GM23338 (cell line): ENCODE data around the gene SNAP91. TPM values are rescaled to one million over a fixed set of nuclear protein-coding genes. Genes with fewer than 3 reads are reported as not detected.

Experiments used
- ATAC-seq: fragments of 200-7000 bp; cut with Tn5 transposase; 3 replicates; pipeline ENCODE4 v1.9.1; 2020
- DNase-seq: peaks from one replicate; pipeline ENCODE4 v3.0.0-alpha.2; 2015; ENCODE audit warnings: low spot score
- H2AFZ ChIP-seq: fragments of 200-600 bp; sonication (generic); 2 replicates; pipeline ENCODE4 v1.8.0; 2016; ENCODE audit warnings: antibody characterized with exemption, mild to moderate bottlenecking, moderate library complexity
- H3F3A ChIP-seq: fragments of 200-600 bp; sonication (generic); replicated peaks from 2 replicates; pipeline ENCODE4 v1.8.0; 2017; ENCODE audit warnings: antibody characterized with exemption, mixed run types, low read depth
- H3K27ac ChIP-seq: fragments of 200-600 bp; sonication (generic); 2 replicates; pipeline ENCODE4 v1.6.1; 2016; ENCODE audit warnings: low read depth
- H3K27me3 ChIP-seq: fragments of 200-600 bp; sonication (generic); 2 replicates; pipeline ENCODE4 v1.8.0; 2016; ENCODE audit warnings: mild to moderate bottlenecking, mixed run types, moderate library complexity; ENCODE audit not compliant: insufficient read depth
- H3K36me3 ChIP-seq: fragments of 200-600 bp; sonication (generic); 2 replicates; pipeline ENCODE4 v1.8.0; 2016; ENCODE audit warnings: mild to moderate bottlenecking; ENCODE audit not compliant: insufficient read depth
- H3K4me1 ChIP-seq: fragments of 200-600 bp; sonication (generic); 2 replicates; pipeline ENCODE4 v1.8.0; 2016; ENCODE audit warnings: mild to moderate bottlenecking, moderate library complexity; ENCODE audit not compliant: insufficient read depth
- H3K4me2 ChIP-seq: fragments of 200-600 bp; sonication (generic); 2 replicates; pipeline ENCODE4 v1.7.1; 2017; ENCODE audit warnings: mixed run types
- H3K4me3 ChIP-seq: fragments of 200-600 bp; sonication (generic); 2 replicates; pipeline ENCODE4 v1.6.1; 2016; ENCODE audit warnings: mixed run types
- H3K79me2 ChIP-seq: fragments of 200-600 bp; sonication (generic); replicated peaks from 2 replicates; pipeline ENCODE4 v1.8.0; 2017; ENCODE audit warnings: mild to moderate bottlenecking; ENCODE audit not compliant: insufficient read depth
- H3K9me2 ChIP-seq: fragments of 200-600 bp; sonication (generic); 2 replicates; pipeline ENCODE4 v1.8.0; 2017; ENCODE audit not compliant: insufficient read depth
- H4K20me1 ChIP-seq: fragments of 200-600 bp; sonication (generic); replicated peaks from 2 replicates; pipeline ENCODE4 v1.8.0; 2017; ENCODE audit warnings: mild to moderate bottlenecking; ENCODE audit not compliant: insufficient read depth
- H3K27ac Mint-ChIP-seq: 2 replicates; pipeline ENCODE4 v1.8.0; 2020; ENCODE audit warnings: inconsistent platforms, mild to moderate bottlenecking, moderate library complexity, mixed read lengths
- H3K27me3 Mint-ChIP-seq: 3 replicates; pipeline ENCODE4 v1.8.0; 2022; ENCODE audit warnings: low read depth, mild to moderate bottlenecking, moderate library complexity, mixed read lengths, inconsistent platforms; ENCODE audit not compliant: insufficient read depth, poor library complexity
- H3K36me3 Mint-ChIP-seq: 3 replicates; pipeline ENCODE4 v1.8.0; 2021; ENCODE audit warnings: low read depth, mild to moderate bottlenecking, inconsistent platforms, moderate library complexity, mixed read lengths
- H3K4me1 Mint-ChIP-seq: 3 replicates; pipeline ENCODE4 v1.8.0; 2020; ENCODE audit warnings: mild to moderate bottlenecking, inconsistent platforms, mixed read lengths
- H3K4me3 Mint-ChIP-seq: 3 replicates; pipeline ENCODE4 v1.8.0; 2021; ENCODE audit warnings: moderate library complexity, mild to moderate bottlenecking, inconsistent platforms, mixed read lengths
- H3K9me3 Mint-ChIP-seq: 3 replicates; pipeline ENCODE4 v1.8.0; 2020; ENCODE audit warnings: moderate library complexity, mild to moderate bottlenecking, inconsistent platforms, mixed read lengths
- CREB1 ChIP-seq: fragments of 250-450 bp; sonication (Bioruptor Pico); IDR thresholded peaks from 2 replicates; pipeline ENCODE4 v1.5.0; 2020; ENCODE audit warnings: low read depth, mild to moderate bottlenecking, moderate library complexity
- ETS1 ChIP-seq: IDR thresholded peaks from 2 replicates; pipeline ENCODE4 v1.6.1; 2016; ENCODE audit warnings: antibody characterized with exemption
- EZH2 ChIP-seq: fragments of 200-600 bp; sonication (generic); IDR thresholded peaks from one replicate; pipeline ENCODE4 v1.8.0; 2017; ENCODE audit warnings: antibody characterized with exemption, mild to moderate bottlenecking, low read depth; ENCODE audit not compliant: unreplicated experiment
- EZH2phosphoT487 ChIP-seq: fragments of 200-600 bp; sonication (generic); IDR thresholded peaks from one replicate; pipeline ENCODE4 v1.8.1; 2018; ENCODE audit warnings: antibody characterized with exemption; ENCODE audit not compliant: unreplicated experiment
- JUNB ChIP-seq: IDR thresholded peaks from one replicate; pipeline ENCODE4 v1.6.1; 2016; ENCODE audit warnings: antibody characterized with exemption; ENCODE audit not compliant: unreplicated experiment
- NANOG ChIP-seq: IDR thresholded peaks from 2 replicates; pipeline ENCODE4 v1.6.1; 2016; ENCODE audit warnings: antibody characterized with exemption, borderline replicate concordance
- POLR2AphosphoS5 ChIP-seq: IDR thresholded peaks from 2 replicates; pipeline ENCODE4 v1.6.1; 2016; ENCODE audit warnings: antibody characterized with exemption, low read depth
- ZNF114 ChIP-seq: fragments of 250-450 bp; sonication (Bioruptor Pico); IDR thresholded peaks from 2 replicates; pipeline ENCODE4 v1.5.0; 2020; ENCODE audit warnings: mild to moderate bottlenecking, moderate library complexity
- ZNF331 ChIP-seq: fragments of 250-450 bp; sonication (Bioruptor Pico); IDR thresholded peaks from 2 replicates; pipeline ENCODE4 v1.5.0; 2020; ENCODE audit warnings: low read depth, mild to moderate bottlenecking, moderate library complexity
- polyA plus RNA-seq: library from polyadenylated mRNA; unstranded; fragments of >200 nt; fragmentation: Nextera tagmentation; extraction: Ambion mirVana; gene quantifications from 2 replicates; pipeline ENCODE4 v1.2.1, GENCODE V29; 2016
- total RNA-seq: library from RNA; depleted of rRNA; stranded (reverse); fragments of >200 nt; shearing (Covaris generic); gene quantifications from 2 replicates; pipeline ENCODE4 v1.2.3, GENCODE V29; 2014
- TF ChIP-seq, protein P1 (sequence below): IDR thresholded peaks from one replicate; pipeline ENCODE4 v1.6.1; 2018; ENCODE audit warnings: antibody characterized with exemption; ENCODE audit not compliant: unreplicated experiment
- TF ChIP-seq, protein P2 (sequence below): fragments of 250-450 bp; sonication (Bioruptor Pico); IDR thresholded peaks from 2 replicates; pipeline ENCODE4 v1.5.0; 2020; ENCODE audit warnings: mild to moderate bottlenecking, moderate library complexity

Gene SNAP91
- total and polyA plus RNA-seq, 2 experiments from 2014 or later = 0.83 to 1.2 TPM

DNA sequence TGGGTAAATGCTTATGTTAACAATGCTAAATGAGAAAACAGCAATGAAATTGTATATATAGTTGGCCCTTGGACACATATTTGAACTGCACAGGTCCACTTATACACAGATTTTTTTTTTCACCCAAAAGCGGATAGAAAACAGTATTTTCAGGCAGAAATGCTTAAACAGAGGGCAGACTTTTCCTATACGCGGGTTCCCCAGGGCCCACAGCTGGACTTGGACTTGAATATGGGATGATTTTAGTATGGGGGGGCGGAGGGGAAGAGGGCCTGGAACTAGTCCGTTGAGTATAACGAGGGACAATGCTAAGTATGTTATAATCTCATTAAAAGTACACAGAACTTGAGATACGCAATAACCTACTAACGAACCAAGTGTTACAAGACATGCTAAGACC lies 197.6 kb downstream of the SNAP91 start:
- Histone ChIP-seq H3K36me3 (no peaks in the 10 kb centered on the region), H3K27ac (no peak overlapping the region), H3K9me2 (no peaks in the 10 kb centered on the region), H3K4me1 (peaks cover 7% of the 10 kb centered on the region; the same call in 1 of the 2 replicates), H3K4me2 (peak overlapping the region; percentile 73), H2AFZ (peak overlapping the region; percentile 100), H3K79me2 (no peaks in the 10 kb centered on the region), H4K20me1 (no peaks in the 10 kb centered on the region), H3K4me3 (peak overlapping the region; percentile 79), H3F3A (no peaks in the 10 kb centered on the region), H3K27me3 (peaks cover 12% of the 10 kb centered on the region)
- Mint-ChIP-seq H3K4me3 (peak overlapping the region; percentile 83), H3K36me3 (no peaks in the 10 kb centered on the region), H3K9me3 (no peaks in the 10 kb centered on the region), H3K27me3 (peaks cover 5% of the 10 kb centered on the region), H3K27ac (no peak overlapping the region), H3K4me1 (peaks cover 19% of the 10 kb centered on the region)
- no peak for ATAC-seq
- DNase-seq = no peak
- TF ChIP-seq ZNF114 (CRISPR knock-in tag) (no peak), NANOG (no peak)

DNA sequence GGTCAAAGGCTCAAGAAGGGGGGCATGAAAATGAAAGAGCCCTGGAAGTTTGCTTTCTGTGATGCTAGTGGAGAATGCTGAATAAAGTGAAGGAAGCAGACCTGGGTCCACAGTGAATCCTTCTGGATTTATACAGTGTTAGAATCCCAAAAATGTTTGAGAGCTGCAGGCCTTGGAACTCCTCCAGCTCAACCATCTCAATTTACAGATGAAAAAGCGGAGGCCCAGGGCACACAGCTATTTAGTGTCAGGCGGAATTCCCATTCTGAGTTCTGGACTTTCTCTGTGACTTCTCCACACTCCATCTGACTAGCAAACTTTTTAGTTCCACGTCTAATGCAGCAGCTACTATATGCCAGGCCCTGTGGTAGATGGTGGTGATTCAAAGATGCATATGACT lies 198.1 kb downstream of the SNAP91 start:
- H3K4me1 ChIP-seq = peaks cover 7% of the 10 kb centered on the region; the same call in 1 of the 2 replicates
- Mint-ChIP-seq H3K27me3 (peaks cover 5% of the 10 kb centered on the region), H3K4me1 (peaks cover 19% of the 10 kb centered on the region), H3K9me3 (no peaks in the 10 kb centered on the region), H3K36me3 (no peaks in the 10 kb centered on the region), H3K27ac (no peak overlapping the region), H3K4me3 (no peak overlapping the region; the same call in 2 of the 3 replicates)
- DNase-seq (peak; percentile 5), ATAC-seq (no peak)
- no peaks in the 10 kb centered on the region for H3F3A ChIP-seq
- H2AFZ ChIP-seq = no peak overlapping the region
- no peaks in the 10 kb centered on the region for H3K79me2 ChIP-seq
- no peak overlapping the region for H3K4me3 ChIP-seq
- H3K9me2 ChIP-seq = no peaks in the 10 kb centered on the region
- H3K27ac ChIP-seq = no peak overlapping the region
- H3K27me3 ChIP-seq = peaks cover 12% of the 10 kb centered on the region
- no peak overlapping the region for H3K4me2 ChIP-seq
- H4K20me1 ChIP-seq = no peaks in the 10 kb centered on the region
- H3K36me3 ChIP-seq = no peaks in the 10 kb centered on the region
- TF ChIP-seq JUNB (no peak), POLR2AphosphoS5 (no peak), NANOG (no peak), CREB1 (CRISPR knock-in tag) (no peak), ZNF331 (no peak), EZH2phosphoT487 (no peak), EZH2 (no peak), ZNF114 (CRISPR knock-in tag) (no peak), ETS1 (no peak)
- TF ChIP-seq, protein P1, sequence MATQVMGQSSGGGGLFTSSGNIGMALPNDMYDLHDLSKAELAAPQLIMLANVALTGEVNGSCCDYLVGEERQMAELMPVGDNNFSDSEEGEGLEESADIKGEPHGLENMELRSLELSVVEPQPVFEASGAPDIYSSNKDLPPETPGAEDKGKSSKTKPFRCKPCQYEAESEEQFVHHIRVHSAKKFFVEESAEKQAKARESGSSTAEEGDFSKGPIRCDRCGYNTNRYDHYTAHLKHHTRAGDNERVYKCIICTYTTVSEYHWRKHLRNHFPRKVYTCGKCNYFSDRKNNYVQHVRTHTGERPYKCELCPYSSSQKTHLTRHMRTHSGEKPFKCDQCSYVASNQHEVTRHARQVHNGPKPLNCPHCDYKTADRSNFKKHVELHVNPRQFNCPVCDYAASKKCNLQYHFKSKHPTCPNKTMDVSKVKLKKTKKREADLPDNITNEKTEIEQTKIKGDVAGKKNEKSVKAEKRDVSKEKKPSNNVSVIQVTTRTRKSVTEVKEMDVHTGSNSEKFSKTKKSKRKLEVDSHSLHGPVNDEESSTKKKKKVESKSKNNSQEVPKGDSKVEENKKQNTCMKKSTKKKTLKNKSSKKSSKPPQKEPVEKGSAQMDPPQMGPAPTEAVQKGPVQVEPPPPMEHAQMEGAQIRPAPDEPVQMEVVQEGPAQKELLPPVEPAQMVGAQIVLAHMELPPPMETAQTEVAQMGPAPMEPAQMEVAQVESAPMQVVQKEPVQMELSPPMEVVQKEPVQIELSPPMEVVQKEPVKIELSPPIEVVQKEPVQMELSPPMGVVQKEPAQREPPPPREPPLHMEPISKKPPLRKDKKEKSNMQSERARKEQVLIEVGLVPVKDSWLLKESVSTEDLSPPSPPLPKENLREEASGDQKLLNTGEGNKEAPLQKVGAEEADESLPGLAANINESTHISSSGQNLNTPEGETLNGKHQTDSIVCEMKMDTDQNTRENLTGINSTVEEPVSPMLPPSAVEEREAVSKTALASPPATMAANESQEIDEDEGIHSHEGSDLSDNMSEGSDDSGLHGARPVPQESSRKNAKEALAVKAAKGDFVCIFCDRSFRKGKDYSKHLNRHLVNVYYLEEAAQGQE = no peak
- TF ChIP-seq, protein P2, sequence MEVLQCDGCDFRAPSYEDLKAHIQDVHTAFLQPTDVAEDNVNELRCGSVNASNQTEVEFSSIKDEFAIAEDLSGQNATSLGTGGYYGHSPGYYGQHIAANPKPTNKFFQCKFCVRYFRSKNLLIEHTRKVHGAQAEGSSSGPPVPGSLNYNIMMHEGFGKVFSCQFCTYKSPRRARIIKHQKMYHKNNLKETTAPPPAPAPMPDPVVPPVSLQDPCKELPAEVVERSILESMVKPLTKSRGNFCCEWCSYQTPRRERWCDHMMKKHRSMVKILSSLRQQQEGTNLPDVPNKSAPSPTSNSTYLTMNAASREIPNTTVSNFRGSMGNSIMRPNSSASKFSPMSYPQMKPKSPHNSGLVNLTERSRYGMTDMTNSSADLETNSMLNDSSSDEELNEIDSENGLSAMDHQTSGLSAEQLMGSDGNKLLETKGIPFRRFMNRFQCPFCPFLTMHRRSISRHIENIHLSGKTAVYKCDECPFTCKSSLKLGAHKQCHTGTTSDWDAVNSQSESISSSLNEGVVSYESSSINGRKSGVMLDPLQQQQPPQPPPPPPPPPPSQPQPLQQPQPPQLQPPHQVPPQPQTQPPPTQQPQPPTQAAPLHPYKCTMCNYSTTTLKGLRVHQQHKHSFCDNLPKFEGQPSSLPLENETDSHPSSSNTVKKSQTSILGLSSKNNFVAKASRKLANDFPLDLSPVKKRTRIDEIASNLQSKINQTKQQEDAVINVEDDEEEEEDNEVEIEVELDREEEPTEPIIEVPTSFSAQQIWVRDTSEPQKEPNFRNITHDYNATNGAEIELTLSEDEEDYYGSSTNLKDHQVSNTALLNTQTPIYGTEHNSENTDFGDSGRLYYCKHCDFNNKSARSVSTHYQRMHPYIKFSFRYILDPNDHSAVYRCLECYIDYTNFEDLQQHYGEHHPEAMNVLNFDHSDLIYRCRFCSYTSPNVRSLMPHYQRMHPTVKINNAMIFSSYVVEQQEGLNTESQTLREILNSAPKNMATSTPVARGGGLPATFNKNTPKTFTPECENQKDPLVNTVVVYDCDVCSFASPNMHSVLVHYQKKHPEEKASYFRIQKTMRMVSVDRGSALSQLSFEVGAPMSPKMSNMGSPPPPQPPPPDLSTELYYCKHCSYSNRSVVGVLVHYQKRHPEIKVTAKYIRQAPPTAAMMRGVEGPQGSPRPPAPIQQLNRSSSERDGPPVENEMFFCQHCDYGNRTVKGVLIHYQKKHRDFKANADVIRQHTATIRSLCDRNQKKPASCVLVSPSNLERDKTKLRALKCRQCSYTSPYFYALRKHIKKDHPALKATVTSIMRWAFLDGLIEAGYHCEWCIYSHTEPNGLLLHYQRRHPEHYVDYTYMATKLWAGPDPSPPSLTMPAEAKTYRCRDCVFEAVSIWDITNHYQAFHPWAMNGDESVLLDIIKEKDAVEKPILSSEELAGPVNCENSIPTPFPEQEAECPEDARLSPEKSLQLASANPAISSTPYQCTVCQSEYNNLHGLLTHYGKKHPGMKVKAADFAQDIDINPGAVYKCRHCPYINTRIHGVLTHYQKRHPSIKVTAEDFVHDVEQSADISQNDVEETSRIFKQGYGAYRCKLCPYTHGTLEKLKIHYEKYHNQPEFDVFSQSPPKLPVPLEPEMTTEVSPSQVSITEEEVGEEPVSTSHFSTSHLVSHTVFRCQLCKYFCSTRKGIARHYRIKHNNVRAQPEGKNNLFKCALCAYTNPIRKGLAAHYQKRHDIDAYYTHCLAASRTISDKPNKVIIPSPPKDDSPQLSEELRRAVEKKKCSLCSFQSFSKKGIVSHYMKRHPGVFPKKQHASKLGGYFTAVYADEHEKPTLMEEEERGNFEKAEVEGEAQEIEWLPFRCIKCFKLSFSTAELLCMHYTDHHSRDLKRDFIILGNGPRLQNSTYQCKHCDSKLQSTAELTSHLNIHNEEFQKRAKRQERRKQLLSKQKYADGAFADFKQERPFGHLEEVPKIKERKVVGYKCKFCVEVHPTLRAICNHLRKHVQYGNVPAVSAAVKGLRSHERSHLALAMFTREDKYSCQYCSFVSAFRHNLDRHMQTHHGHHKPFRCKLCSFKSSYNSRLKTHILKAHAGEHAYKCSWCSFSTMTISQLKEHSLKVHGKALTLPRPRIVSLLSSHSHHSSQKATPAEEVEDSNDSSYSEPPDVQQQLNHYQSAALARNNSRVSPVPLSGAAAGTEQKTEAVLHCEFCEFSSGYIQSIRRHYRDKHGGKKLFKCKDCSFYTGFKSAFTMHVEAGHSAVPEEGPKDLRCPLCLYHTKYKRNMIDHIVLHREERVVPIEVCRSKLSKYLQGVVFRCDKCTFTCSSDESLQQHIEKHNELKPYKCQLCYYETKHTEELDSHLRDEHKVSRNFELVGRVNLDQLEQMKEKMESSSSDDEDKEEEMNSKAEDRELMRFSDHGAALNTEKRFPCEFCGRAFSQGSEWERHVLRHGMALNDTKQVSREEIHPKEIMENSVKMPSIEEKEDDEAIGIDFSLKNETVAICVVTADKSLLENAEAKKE (CRISPR knock-in tag) = no peak
